Stimulated activated CD8-positive, alpha-beta memory T cell treated with anti-CD3 and anti-CD28 coated beads, Interleukin-15, amount 100 ng/mL, for 1 hour (primary cell): ENCODE data around the gene SH3BP2.

Source experiments
- DNase-seq: peaks from one replicate; pipeline ENCODE4 v3.0.0-alpha.2; 2020; ENCODE audit warnings: low read depth

SH3BP2 gene

DNA sequence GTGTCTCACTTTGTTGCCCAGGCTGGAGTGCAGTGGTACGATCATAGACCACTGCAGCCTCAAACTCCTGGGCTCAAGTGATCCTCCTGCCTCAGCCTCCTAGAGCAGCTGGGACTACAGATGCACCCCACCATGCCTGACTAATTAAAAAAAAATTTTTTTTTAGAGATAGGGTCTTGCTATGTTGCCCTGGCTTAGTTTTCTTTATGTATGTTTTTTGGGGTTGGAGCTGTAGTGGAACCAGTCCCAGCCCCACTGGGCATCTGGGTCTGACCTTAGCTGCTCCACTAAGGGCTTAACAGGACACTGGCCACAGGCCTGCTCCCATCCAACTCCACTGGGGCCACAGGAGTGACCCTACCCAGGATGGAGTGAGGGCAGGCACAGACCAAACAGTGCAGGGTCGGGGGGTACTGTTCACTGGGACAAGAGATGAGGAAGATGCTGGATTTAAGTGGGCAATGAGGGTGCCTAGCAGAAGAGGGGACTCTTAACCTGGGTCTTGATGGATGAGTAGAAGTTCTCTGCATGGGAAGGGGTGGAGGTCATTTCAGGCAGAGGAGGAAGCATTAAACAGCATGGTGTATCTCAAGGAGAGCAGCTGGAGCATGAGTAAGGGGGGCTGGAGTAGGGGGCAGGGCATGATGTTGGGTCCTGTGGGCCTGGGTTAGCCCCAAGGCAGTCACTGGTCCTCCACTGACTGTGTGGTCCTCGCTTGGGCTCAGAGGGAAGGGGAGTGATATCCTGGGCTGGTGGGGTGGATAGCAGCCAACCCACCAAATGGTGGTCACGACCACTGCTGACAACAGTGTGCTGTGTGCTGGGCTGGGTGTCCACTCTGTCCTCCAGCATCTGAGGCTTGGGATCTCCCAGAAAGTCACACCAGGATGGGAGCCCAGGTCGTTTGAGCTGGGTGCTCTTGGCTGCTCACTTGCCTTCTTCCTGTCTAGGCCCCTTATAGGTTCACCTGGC, 26.6 kb downstream of the SH3BP2 start:
- no peak for DNase-seq

DNA sequence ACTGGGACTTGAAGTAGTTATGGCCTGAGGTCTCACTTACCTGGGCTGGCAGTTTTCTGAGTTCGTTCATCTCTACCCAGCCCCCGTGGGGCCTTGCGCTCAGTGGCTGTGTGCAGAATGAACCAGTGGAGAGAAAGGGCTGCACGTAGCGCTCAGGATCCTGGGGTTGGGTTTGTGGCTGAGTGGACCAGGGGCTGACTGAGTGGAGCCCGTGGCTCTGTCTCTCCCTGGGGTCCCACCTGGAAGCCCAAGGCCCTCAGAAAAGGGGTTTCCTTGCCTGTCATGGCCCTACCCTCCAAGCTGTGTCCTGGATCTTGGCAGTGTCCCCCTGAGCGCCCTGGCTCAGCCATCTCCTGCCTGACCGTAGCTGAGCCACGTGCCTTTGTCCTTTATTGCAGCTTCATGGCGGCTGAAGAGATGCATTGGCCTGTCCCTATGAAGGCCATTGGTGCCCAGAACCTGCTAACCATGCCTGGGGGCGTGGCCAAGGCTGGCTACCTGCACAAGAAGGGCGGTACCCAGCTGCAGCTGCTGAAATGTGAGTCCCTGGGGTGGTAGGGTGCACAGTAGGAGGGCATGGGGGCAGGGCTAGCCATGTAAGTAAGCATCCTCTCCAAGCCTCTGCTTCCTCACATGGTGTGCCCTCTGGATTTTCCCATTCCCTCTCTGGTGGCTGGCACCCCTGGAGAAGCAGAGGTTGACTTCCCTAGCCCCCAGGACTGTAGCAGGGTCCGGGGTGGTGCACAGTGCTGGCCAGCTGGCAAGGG, 27.5 kb downstream of the SH3BP2 start:
- DNase-seq = no peak

DNA sequence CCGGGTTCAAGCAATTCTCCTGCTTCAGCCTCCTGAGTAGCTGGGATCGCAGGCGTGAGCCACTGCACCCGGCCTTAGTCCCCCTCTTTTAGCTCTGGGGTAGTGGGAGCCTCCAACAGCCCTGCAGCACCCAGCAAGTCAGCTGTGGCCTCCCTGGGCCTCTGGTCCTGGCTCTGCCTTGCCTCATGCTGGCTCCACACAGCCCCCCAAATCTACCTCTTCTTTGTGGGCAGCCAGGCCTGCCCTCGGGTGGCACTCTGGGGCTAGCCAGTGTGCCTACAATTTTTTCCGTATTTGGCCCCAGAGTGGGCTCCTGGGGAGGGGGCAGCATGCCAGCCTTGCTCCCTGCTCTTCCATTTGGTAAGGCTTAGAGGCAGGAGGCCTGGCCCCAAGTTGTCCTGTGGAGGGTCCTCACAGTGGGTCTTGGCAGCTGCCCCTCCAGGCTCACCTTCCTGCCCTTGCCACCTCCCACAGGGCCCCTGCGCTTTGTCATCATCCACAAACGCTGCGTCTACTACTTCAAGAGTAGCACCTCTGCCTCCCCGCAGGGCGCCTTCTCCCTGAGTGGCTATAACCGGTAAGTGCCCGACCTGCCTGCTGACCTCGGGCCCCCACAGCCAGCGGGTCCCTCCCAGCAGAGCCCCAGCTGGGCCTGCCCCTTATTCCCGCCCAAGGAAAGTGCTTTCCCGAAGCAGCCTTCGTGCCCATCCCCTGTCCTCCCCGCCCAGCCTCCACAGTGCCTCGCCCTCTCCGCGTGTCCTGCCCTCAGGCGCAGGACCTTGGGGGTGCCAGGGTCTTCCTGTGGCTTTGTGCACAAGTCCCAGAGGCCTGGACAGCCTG, 29.8 kb downstream of the SH3BP2 start:
- no peak for DNase-seq

DNA sequence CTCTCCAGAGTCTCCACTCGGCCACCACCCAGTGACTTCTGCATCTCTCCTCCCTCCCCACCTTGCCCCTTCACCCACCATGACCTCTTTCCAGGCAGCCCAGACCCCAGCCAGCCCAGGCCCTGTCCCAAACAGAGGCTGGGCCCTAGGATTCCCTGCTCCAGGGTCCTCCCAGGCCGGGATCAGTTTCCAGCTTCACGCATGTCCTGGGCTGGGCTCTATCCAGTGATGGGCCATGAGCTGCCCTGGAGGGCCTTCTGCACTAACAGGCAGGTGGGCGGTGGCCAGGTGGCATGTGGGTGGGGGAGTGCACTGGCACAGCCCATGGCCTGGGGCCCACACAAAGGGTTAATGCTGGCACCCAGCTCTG, 30.4 kb downstream of the SH3BP2 start:
- DNase-seq = no peak

DNA sequence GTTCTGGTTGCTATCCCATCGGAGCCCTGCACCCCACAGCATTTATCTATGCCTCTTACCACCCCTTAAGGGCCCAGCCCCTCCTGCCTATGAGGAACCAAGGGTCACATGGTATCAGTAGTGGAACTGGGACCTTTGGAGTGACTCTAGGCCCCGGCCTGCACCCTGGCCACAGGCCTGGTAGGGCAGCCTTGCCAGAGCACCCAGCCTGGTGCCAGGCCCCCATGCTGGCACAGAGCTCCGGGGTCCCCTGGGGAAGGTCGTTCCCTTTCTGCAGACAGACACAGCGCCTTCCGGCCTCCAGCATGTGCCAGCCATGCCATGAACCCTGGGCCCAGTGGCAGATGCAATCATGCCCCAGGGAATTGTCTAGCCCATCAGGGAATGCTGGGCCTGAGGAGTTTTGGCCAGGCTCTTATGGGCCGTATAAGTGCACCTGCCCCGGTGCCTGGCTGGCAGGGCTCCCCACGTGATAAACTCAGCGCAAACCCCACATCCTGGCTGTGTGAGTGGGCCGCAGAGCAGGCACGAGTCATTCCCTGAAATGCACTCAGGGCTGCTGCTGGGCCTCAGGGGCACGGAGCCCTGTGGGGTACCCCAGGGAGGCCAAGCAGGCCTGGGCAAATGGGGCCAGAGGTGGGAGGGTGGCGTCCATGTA, 30.9 kb downstream of the SH3BP2 start:
- DNase-seq = no peak

DNA sequence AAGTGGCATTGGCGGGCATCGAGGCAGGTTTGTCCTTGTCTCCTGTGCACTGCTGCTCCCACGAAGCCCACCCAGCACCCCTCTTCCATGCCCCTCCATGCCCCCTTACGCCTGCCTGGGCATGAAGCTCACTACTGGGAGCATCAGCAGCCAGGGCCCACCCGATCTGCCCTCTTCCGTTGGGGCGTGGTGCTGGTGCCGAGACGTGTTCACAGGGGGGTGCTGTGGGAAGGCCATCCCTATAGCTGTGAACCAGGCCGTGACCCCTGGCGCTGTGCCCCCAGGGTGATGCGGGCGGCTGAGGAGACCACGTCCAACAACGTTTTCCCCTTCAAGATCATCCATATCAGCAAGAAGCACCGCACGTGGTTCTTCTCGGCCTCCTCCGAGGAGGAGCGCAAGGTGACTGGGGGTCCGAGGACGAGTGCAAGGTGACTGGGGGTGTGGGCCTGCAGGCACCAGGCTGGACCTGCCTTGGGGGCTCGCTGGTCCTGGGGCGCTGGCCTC, 31.5 kb downstream of the SH3BP2 start:
- no peak for DNase-seq

DNA sequence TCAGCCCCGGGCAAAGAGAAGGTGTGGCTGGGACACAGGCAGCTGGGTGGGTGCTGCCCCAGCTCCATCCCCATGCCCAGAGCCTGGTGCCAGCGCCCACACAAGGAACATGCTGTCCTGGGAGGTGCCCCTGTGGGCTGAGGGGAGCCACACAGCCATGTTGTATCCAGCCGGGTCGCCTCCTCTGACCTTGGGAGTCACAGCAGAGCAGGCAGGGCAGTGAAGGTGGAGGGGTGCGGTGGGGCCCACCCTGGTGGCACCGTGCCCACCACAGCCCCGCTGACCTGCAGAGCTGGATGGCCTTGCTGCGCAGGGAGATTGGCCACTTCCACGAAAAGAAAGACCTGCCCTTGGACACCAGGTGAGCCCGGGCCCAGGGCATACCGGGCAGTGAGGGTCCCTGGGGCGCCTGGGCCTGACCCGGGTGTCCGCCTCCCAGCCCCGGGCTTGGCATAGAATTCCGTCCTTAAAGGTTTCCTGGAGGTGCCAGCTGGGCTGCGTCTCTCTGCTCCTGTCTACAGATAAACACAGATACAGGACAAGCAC, 32.0 kb downstream of the SH3BP2 start:
- DNase-seq = no peak

DNA sequence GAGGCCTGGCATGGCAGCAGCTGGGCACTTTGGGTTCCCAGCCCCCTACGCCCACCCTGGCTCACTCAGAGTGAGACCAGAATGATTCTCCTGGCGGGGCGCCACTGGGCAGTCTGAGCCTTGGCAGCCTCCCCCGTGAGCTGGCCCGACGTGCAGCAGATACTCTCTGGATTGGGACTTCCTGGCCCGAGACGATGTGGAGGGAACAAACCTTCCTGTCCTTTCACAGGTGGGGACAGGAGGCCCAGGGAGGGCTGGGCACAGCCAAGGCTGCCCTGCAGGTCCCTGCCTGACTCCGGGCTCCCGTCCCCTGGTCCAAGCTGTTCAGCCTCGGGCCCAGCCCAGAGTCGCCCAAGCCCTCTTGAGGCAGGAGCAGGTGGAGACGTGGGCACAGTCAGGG, 32.9 kb downstream of the SH3BP2 start:
- no peak for DNase-seq

DNA sequence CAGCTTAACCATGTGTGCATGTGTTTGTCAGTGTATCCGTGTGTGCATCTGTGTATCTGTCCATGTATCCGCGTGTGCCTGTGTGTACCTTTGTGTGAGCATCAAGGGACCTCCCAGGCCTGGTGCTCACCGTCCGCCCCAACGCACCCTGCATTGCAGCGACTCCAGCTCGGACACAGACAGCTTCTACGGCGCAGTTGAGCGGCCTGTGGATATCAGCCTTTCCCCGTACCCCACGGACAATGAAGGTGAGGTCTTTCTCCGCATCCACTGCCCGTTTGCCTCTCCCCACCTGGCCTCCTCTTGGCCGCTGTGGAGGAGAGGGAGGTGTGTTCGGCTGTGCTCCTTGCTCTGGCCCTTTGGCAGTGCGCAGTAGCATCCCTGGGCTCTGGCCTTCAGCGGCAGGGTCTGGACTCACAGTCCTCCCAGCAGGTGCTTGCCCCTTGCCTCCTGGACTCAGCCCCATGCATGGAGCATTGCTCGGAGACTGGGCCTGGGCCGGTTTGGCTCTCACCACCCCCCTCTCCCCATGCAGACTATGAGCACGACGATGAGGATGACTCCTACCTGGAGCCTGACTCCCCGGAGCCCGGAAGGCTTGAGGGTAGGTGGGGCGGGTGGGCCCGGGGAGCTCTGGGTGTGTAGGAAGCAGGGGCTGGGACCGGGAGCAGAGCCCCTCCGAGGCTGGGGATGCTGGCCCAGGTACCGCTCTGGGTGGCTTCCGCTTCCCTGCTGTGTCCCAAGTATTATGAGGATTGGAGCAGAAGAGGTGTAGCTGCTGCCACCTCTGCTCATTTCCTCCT, 34.4 kb downstream of the SH3BP2 start:
- no peak for DNase-seq

DNA sequence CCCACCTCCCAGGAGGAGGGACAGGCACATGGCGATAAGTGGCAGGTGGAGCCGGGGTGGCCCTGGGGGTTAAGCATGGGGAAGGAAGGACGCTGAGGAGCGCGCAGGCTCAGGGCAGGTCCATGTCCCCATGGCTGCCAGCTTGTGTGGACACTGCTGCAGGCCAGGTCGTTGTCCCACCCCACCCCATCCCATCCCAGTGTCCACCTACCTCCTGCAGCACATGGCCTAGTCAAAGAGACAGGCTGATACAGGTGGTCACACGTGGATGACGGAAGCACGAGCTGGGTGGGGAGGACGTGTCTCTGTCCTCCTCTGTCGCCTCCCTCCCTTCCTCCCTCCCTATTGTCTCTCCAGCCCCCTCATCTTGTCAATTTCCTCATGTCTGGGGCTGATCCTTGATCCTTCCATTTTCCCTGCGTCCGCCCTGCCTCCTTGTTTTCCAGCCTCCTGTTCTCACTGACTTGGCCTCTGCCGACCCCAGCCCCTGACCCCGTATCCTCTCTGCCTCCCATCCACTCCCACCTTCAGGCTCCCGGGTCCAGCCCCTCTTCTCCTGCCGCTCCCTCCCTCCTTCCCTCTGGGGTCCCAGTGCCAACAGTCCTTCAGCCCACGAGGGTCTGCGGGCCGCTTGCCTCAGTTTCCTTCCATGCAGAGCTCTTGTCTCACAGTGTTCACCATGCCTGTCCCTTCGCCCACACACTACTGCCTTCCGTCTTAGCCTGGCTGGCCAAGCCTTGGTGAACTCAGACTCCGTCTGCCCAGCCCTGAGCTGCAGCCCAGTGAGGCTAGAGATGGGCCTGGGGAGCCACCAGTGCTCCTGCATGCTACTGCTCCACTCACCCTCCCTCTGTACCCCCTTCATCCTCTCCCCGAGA, 35.2 kb downstream of the SH3BP2 start:
- no peak for DNase-seq

DNA sequence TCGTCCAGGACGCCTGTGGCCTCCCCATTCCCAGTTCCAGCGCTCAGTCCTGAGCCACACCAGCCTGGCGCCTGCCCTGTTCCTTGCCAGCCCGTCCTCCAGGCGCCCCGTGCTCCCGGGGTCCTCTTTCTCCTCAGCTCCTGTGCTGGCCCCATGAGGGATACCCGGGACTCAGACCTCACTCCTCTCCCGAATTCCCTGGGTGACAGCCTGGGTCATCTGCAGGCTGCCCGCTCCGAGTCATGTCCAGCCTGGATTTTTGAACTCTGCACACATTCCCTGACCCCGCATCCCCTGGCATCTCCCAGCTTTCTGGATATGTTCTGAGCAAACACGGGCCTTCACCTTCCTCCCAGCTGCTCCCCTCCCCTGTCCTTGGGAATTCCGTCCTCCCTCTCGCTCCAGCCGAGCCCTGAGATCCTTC, 35.9 kb downstream of the SH3BP2 start:
- DNase-seq = no peak

DNA sequence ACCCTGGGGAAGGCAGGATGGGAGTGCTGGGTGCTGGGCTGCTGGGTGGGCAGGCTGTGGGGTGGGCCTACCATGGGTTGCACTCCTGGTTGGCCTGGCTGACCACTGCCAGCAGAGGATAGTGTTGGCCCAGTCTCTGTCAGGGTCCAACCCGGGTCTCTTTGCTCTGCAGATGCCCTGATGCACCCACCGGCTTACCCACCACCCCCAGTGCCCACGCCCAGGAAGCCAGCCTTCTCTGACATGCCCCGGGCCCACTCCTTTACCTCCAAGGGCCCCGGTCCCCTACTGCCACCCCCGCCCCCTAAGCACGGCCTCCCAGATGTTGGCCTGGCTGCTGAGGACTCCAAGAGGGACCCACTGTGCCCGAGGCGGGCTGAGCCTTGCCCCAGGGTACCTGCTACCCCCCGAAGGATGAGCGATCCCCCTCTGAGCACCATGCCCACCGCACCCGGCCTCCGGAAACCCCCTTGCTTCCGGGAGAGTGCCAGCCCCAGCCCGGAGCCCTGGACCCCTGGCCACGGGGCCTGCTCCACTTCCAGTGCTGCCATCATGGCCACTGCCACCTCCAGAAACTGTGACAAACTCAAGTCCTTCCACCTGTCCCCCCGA, 36.5 kb downstream of the SH3BP2 start:
- DNase-seq = no peak

DNA sequence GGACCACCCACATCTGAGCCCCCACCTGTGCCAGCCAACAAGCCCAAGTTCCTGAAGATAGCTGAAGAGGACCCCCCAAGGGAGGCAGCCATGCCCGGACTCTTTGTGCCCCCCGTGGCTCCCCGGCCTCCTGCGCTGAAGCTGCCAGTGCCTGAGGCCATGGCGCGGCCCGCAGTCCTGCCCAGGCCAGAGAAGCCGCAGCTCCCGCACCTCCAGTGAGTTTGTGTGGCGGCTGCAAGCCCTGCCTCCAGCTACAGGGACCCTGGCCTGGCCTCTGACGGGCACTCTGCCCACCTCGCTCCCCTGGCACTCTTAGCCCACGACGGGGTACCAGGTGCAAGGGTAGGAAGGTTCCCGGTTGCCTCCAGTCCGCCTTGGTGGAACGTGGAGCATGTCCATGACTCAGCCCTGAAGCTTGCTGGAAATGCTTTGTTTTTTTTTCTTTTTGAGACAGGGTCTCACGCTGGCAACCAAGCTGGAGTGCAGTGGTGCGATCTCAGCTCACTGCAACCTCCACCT, 37.1 kb downstream of the SH3BP2 start:
- no peak for DNase-seq

DNA sequence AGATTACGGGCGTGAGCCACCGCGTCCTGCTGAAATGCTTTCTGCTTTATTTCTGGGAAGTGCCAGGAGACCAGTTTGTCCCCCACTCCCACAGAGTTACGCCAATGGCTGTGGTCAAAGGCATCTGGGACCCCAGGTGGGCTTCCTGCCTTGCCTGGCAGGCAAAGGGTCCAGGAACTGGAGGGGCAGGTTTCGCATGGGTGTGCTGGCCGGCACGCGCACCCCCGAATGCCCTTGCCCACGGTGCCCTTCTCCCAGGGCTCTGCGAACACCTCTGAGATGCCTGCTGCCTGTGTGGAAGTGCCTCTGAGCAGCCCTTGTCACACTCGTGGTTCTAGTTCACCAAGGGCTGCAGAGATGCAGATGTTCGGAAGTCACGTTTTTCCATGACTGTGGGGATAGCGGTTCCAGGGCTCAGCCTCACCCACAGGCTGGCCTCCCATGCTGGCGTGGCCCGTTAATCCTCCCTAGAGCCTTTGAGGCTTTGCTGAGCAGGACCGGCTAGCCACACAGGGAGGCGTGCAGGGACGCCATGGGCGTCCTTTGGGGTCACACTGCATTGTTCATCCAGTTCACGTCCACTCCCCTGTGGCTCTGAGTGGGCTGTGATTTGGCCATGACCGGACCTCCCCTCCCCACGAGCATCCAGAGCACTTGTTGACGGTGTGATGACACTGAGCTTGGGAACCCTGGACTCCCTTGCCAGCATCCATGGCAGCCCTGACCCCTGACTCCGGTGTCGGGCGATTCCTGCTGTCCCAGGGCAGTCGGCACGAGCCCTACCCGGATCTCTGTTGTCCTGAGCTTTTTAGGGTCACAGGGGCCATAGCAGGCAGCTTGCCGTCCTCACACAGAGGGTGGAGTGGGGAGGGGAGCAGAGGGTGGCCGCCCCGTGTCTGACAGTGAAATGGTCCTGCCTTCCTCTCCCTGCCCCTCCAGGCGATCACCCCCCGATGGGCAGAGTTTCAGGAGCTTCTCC, 38.0 kb downstream of the SH3BP2 start:
- DNase-seq = no peak

DNA sequence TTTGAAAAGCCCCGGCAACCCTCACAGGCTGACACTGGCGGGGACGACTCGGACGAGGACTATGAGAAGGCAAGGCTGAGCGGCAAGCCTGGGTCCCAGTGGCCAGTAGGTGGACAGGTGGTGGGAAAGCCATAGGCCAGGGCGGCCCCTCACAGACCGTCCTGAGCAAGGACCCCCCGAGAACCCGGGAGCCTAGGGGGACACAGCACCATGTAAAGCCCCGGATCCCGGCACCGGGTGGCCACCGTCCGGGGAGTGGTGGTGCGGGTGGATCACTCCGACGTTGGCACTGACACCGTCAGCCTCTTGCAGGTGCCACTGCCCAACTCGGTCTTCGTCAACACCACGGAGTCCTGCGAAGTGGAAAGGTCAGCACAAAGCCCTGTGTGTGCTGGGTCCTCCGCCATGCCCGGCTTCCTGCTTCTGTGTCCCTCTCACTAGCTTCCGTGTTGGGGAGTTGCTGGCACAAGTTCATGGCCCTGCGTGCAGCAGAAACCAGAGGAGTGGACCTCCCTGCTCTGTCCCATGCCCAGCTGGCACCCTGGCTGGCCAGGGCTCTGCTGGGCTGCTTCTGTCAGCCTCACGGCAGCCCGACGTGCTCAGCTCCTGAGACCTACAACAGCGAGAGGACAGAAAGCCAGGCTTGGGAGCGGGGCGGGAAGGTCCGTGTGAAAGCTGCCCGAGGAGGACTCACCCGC, 38.9 kb downstream of the SH3BP2 start:
- no peak for DNase-seq

DNA sequence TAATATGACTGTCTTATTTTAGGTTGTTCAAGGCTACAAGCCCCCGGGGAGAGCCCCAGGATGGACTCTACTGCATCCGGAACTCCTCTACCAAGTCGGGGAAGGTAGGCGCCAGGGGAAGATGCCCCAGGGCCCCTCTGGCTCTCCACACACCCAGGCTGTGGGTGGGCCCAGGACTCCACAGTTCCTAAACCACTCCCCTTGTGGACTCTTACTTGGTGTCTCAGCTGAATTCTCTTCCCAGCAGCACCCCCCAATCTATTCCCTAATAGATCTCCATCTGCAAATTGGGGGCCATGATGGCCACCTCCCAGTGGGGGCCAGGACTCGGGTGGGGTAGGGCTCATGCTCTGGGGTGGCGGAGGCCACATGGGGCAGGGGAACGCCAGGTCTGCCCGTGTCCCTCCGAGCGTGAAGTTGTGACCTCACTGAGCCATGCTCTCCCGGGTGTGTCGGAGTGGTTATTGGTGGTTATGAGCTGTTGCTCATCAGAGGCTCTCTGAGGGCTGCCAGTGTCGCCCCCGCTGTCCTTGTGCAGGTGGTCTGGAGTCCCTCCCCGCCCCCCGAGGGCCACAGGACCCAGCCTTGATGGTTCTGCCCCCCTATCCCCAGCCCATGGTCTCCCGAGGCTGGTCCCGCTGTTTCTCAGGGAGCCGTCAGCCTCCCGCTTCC, 39.6 kb downstream of the SH3BP2 start:
- no peak for DNase-seq
